Astrocyte (in vitro differentiated cells and primary cell): ENCODE results near the gene MTA1. TPM values are rescaled to one million over a fixed set of nuclear protein-coding genes. Genes with fewer than 3 reads are reported as not detected.

Experiments used
- DNase-seq: peaks from one replicate; pipeline ENCODE4 v3.0.0-alpha.2; 2010; ENCODE audit warnings: low read depth
- FAIRE-seq: peaks from 2 replicates; lab custom pipeline; 2011; peaks lifted over from hg19 to GRCh38; lab: Jason Lieb, UNC
- H2AFZ ChIP-seq: 2 replicates; pipeline ENCODE4 v1.6.0; 2012; ENCODE audit warnings: low read depth, low read length, inconsistent platforms
- H3K27ac ChIP-seq: 2 replicates; pipeline ENCODE4 v1.5.1; 2011; ENCODE audit warnings: low read depth, low read length, inconsistent platforms
- H3K27me3 ChIP-seq: 2 replicates; pipeline ENCODE4 v1.6.0; 2011; ENCODE audit warnings: low read length, inconsistent platforms; ENCODE audit not compliant: insufficient read depth
- H3K36me3 ChIP-seq: 2 replicates; pipeline ENCODE4 v1.5.1; 2011; ENCODE audit warnings: low read length, inconsistent platforms; ENCODE audit not compliant: insufficient read depth
- H3K4me1 ChIP-seq: 2 replicates; pipeline ENCODE4 v1.5.1; 2011; ENCODE audit warnings: low read length, inconsistent platforms; ENCODE audit not compliant: insufficient read depth
- H3K4me2 ChIP-seq: 2 replicates; pipeline ENCODE4 v1.6.0; 2012; ENCODE audit warnings: low read length, inconsistent platforms
- H3K4me3 ChIP-seq: 2 replicates; pipeline ENCODE4 v1.5.1; 2011; ENCODE audit warnings: low read depth, mild to moderate bottlenecking, low read length, inconsistent platforms; ENCODE audit not compliant: insufficient read depth
- H3K79me2 ChIP-seq: 2 replicates; pipeline ENCODE4 v1.6.0; 2012; ENCODE audit warnings: mild to moderate bottlenecking, low read length, inconsistent platforms; ENCODE audit not compliant: insufficient read depth
- H3K9ac ChIP-seq: 2 replicates; pipeline ENCODE4 v1.6.0; 2012; ENCODE audit warnings: mild to moderate bottlenecking, low read length, inconsistent platforms
- H3K9me3 ChIP-seq: 2 replicates; pipeline ENCODE4 v1.5.1; 2012; ENCODE audit warnings: low read depth, mild to moderate bottlenecking, low read length, inconsistent platforms; ENCODE audit not compliant: insufficient read depth
- H4K20me1 ChIP-seq: 2 replicates; pipeline ENCODE4 v1.6.0; 2012; ENCODE audit warnings: low read length, inconsistent platforms; ENCODE audit not compliant: insufficient read depth
- H3K27ac Mint-ChIP-seq: one replicate; pipeline ENCODE4 v1.8.0; 2021; ENCODE audit warnings: mild to moderate bottlenecking, mixed read lengths; ENCODE audit not compliant: unreplicated experiment
- H3K27me3 Mint-ChIP-seq: one replicate; pipeline ENCODE4 v1.8.0; 2021; ENCODE audit warnings: low read depth, mixed read lengths; ENCODE audit not compliant: unreplicated experiment
- H3K36me3 Mint-ChIP-seq: one replicate; pipeline ENCODE4 v1.8.0; 2021; ENCODE audit warnings: low read depth, mixed read lengths; ENCODE audit not compliant: unreplicated experiment
- H3K4me1 Mint-ChIP-seq: one replicate; pipeline ENCODE4 v1.8.0; 2021; ENCODE audit warnings: low read depth, mixed read lengths; ENCODE audit not compliant: unreplicated experiment
- H3K4me3 Mint-ChIP-seq: one replicate; pipeline ENCODE4 v1.8.0; 2021; ENCODE audit warnings: mild to moderate bottlenecking, moderate library complexity, mixed read lengths; ENCODE audit not compliant: unreplicated experiment
- H3K9me3 Mint-ChIP-seq: one replicate; pipeline ENCODE4 v1.8.0; 2021; ENCODE audit warnings: mild to moderate bottlenecking, mixed read lengths; ENCODE audit not compliant: unreplicated experiment
- EZH2 ChIP-seq: IDR thresholded peaks from 2 replicates; pipeline ENCODE4 v1.6.1; 2012; ENCODE audit warnings: mild to moderate bottlenecking, low read length, inconsistent platforms; ENCODE audit not compliant: insufficient read depth
- total RNA-seq: library from RNA; stranded (reverse); gene quantifications from 2 replicates; pipeline ENCODE4 v1.2.1, GENCODE V29; 2021
- TF ChIP-seq, protein P1 (sequence below): IDR thresholded peaks from 2 replicates; pipeline ENCODE4 v1.5.1; 2011; ENCODE audit warnings: low read depth, mild to moderate bottlenecking, inconsistent platforms, low read length, moderate library complexity; ENCODE audit not compliant: insufficient read depth

MTA1 gene
- total RNA-seq, 1 donor from 2014 or later = 111 TPM

DNA sequence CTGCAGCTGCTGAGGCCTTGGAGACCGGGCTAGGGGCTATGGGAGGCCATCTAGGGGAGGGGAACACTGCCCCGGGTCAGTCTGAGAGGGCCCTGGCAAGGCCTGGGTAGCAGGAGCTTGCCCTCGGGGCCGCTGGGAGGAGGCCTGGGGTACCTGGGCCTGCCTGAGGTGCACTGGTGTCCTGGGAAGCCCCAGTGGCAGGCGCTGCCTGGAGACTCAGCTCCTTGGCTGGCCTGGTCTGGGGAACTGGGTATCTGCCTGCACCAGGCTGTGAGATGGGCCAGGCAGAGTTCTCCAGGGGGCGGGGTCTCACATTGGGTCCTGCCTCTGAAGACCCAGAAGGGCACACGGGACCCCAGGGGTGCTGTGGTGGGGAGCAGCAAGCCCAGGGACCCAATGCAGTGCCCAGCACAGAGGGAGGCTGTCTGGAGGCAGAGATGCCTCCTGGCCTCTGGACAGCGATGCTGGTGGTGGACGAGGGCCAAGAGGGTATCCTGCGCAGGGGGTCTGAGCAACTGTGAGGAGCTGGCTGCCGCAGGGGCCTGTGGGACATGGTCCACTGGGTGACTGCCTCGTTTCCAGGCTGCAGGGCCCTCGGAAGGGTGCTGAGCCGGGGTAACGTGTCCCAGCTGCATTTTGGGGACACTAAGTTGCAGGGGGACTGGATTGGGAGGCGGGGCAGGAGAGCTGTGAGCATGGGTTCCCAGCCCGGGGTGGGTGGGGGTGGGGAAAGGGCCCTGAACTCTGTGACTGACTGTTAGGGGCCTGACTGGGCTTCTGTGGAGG is 7.4 kb upstream of the MTA1 start:
- no peak overlapping the region for H3K27ac Mint-ChIP-seq

DNA sequence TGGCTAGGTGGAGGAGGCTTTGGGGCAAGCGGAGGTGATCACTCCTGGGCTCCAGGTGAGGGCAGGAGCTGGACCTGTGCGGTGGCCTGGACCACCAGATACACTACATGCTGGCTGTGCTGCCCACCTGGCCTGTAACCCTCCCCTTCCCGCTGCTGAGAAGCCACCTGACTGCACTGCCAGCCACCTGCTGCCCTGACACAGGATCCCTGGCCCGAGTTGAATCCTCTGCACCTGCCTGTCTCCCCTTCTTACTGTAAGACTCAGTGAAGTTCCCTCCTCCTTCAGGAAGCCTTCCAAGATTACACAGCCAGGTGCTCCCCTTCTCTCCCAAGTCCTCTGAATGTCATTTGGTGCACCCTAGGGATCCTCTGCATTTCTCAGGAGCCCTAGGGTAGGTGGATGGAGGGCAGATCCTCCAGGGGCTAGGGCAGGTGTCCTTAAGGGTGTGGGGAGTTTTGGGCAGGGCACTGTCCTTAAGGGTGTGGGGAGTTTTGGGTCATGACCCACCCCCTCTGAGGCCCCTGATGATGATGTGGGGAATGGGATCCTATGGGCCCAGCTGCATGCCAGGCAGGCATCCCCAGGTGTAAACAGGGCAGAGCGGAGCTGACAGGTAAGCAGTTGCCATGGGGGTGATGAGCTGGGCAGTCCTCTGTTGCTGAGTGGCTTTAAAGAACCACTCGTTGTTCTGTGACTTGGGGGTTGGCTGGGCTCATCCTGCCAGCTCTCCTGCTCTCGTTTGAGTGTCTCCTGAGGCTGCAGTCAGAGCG is 6.7 kb upstream of the MTA1 start:
- Mint-ChIP-seq H3K4me3 (no peak overlapping the region), H3K4me1 (no peaks in the 10 kb centered on the region), H3K9me3 (no peaks in the 10 kb centered on the region), H3K27me3 (peaks cover 23% of the 10 kb centered on the region), H3K36me3 (peaks cover 6% of the 10 kb centered on the region), H3K27ac (no peak overlapping the region)
- H3K27me3 ChIP-seq = peaks cover 6% of the 10 kb centered on the region
- no peak overlapping the region for H3K4me3 ChIP-seq
- H3K4me1 ChIP-seq = peaks cover 3% of the 10 kb centered on the region
- H4K20me1 ChIP-seq = peaks cover 4% of the 10 kb centered on the region
- H3K36me3 ChIP-seq = no peaks in the 10 kb centered on the region
- H3K79me2 ChIP-seq = no peaks in the 10 kb centered on the region
- no peak overlapping the region for H3K27ac ChIP-seq
- no peaks in the 10 kb centered on the region for H3K9me3 ChIP-seq
- TF ChIP-seq, protein P1, sequence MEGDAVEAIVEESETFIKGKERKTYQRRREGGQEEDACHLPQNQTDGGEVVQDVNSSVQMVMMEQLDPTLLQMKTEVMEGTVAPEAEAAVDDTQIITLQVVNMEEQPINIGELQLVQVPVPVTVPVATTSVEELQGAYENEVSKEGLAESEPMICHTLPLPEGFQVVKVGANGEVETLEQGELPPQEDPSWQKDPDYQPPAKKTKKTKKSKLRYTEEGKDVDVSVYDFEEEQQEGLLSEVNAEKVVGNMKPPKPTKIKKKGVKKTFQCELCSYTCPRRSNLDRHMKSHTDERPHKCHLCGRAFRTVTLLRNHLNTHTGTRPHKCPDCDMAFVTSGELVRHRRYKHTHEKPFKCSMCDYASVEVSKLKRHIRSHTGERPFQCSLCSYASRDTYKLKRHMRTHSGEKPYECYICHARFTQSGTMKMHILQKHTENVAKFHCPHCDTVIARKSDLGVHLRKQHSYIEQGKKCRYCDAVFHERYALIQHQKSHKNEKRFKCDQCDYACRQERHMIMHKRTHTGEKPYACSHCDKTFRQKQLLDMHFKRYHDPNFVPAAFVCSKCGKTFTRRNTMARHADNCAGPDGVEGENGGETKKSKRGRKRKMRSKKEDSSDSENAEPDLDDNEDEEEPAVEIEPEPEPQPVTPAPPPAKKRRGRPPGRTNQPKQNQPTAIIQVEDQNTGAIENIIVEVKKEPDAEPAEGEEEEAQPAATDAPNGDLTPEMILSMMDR = no peak
- FAIRE-seq (no peak), DNase-seq (no peak)
- H3K9ac ChIP-seq = no peak overlapping the region
- H2AFZ ChIP-seq = no peak overlapping the region
- no peak overlapping the region for H3K4me2 ChIP-seq

More for the DNA sequence above, 7.4 kb upstream of the MTA1 start:
- FAIRE-seq = no peak
- H3K4me1 ChIP-seq = peaks cover 3% of the 10 kb centered on the region
- H3K4me3 ChIP-seq = no peak overlapping the region
- peak overlapping the region; percentile 76 for H3K4me2 ChIP-seq
- H2AFZ ChIP-seq = no peak overlapping the region
- no peak for DNase-seq
- no peaks in the 10 kb centered on the region for H3K36me3 ChIP-seq
- Mint-ChIP-seq H3K27me3 (peaks cover 25% of the 10 kb centered on the region), H3K4me3 (no peak overlapping the region), H3K36me3 (peaks cover 8% of the 10 kb centered on the region), H3K9me3 (no peaks in the 10 kb centered on the region), H3K4me1 (no peaks in the 10 kb centered on the region)
- H4K20me1 ChIP-seq = peaks cover 4% of the 10 kb centered on the region
- H3K79me2 ChIP-seq = no peaks in the 10 kb centered on the region
- H3K9ac ChIP-seq = no peak overlapping the region
- no peak overlapping the region for H3K27ac ChIP-seq
- peaks cover 6% of the 10 kb centered on the region for H3K27me3 ChIP-seq
- TF ChIP-seq, protein P1 = no peak
- TF ChIP-seq EZH2 = no peak
- H3K9me3 ChIP-seq = no peaks in the 10 kb centered on the region
